ENCODE data around the gene PGM1.

PGM1 gene

GRCh38 chr1:63601463-63601862 is 8.3 kb downstream of the PGM1 start:
- FAIRE-seq = no peak

GRCh38 chr1:63601912-63602311 is 8.7 kb downstream of the PGM1 start:
- FAIRE-seq = no peak

GRCh38 chr1:63602629-63603028 is 9.4 kb downstream of the PGM1 start:
- no peak for FAIRE-seq

DNA sequence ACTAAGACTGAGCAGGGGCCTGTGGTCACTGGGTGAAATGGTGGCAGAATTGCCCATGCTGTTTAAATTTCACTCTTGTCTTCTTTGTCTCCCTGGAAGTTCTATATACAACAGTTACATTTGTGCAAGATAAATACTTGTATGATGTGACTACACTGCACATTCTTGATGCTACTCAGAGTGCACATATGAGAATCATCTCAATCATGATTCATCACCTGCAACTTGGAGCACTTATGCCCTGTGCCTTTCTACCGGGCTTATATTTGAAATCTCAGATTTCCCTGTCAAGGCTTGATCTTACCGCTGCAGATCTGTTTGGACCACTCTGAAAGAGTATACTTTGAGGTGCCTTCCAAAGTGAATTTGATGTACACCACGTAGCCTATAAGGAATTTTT is 10.6 kb downstream of the PGM1 start:
- FAIRE-seq = no peak

DNA sequence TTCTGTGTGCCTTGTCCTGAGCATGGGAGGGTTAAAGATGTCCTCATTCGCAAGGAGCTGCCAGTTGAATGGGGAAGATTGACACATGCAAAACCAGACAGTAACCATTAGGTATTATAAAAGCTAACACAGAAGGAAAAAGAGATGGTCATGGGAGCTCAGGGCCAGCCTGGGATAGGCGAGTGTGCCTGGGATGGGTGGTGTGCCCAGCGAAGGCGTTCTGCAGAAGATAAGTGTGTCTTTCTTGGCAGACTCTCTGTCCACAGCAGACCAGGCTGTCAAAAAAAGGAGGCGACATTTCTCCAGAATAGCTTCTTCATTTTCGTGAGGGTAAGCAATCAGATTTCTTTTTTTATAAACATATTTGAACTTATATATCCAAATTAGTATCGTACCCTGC is 14.1 kb downstream of the PGM1 start:
- no peak for FAIRE-seq

DNA sequence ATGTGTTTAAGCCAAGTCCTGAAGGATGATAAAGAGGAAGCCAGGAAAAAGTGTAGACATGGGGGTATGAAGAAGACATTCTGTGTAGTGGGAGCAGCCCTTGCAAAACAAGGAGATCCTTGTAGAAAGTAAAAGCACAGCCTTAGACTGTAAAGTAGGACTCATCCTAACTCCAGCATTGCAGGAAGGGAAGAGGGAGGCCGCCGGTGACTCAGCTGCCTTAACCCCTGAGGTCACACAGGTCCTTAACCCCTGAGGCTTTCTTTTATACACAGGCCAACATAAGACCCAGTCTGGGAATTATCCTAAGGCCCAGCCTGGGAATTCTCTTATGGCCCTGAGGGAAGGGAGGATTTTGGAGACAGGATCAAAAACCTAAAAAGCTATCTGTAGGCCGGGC is 18.0 kb downstream of the PGM1 start:
- no peak for FAIRE-seq

DNA sequence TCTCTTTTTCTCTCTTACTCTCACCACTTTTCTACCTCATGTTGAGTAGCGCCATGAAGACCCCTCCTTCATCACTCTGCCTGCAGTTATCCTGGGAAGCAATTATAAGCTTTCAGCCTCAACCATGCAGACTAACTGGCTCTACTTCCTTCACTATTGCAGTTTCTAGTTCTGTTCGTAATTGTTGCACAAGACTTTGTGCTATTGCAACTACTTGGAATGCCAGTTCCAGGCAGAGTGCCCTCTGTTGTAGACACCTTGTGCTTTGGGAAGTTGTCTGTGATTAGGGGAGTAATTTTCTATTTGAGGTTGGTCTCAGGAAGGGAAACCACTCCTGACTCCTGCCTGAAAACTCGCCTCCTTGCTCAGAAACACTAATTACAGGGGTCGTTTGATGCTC is 19.4 kb downstream of the PGM1 start:
- FAIRE-seq = no peak

GRCh38 chr1:63612971-63613370 is 19.8 kb downstream of the PGM1 start:
- no peak for FAIRE-seq

DNA sequence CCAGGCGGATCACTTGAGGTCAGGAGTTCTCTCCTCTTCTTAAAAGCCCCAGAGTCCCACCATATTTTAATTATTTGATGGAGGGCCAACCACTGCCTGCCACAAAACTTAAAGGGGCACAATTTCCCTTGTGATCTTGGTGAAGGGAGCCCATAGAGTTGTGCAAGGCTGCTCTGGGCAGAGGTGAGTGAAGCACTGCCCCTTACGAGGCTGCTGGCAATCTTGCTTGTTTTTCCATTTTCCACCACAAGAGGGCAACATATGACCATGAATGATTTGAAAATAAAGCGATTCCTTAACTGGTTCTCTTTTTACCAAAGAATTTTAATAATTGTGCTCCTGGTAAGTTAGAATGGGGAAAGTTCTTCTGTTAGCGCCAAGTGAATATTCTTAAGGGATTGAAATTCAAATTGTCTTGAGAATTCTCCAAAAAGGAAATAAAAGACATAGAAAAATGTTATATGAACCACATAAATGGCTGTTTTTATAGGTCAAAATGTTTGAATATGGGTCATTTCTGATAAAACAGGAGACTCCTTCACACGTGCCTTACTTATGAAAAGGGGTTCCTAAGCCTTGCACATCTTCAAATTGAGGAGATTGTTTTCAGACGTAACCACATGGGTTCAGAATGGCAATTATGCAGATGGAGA is 22.7 kb downstream of the PGM1 start:
- peak; percentile 73 for FAIRE-seq

DNA sequence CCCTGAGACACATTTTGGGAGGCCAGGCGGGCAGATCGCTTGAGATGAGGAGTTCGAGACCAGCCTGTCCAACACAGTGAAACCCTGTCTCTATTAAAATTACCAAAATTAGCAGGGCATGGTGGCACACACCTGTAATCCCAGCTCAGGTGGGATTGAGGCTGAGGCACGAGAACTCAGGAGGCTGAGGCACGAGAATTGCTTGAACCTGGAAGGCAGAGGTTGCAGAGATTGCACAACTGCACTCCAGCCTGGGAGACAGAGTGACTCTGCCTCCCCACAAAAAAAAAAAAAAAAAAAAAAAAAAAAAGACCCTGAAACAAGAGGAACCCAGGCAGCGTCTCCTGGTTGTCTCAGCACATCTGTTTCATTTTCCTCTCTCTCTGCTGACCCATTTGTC is 24.2 kb downstream of the PGM1 start:
- FAIRE-seq = no peak

DNA sequence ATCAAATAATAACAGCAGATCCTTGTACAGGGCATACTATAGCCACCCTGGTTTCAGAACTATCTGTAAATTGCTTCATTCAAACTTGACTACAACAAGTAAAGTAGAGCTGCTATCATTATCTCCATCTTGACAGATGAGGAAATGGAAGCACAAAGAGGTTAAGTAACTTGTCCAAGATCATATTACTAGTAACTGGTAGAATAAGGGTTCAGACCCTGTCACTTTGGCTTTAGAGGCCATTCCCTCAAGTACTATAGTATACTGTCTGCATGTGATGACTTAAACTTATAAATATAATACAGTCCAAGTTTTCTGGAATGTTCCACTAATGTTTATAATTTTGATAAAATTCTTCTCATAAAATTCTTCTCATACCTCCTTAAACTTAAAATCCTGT is 24.8 kb downstream of the PGM1 start:
- no peak for FAIRE-seq

DNA sequence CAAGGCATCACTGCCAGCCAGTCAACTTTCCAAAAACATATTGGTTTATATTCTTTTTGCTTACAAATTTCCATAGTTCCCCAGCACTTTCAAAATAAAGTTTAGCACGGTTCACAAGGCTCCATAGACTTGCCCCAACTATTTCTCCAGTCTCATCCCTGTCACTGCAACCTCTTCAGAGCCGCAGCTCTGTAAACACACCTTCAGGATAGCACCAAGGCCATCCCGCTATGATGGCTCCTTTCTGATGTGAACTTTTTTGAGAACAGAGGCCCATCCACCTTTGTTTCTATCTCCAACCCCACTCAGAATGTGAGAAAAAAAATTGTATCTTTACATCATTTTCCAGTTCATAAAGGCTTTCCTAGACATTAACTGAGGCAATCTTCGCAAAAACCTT is 26.3 kb downstream of the PGM1 start:
- no peak for FAIRE-seq

GRCh38 chr1:63620671-63621070 is 27.5 kb downstream of the PGM1 start:
- no peak for FAIRE-seq

- no peak for FAIRE-seq
Measured at GRCh38 chr1:63621075-63621474, 27.9 kb downstream of the PGM1 start.

DNA sequence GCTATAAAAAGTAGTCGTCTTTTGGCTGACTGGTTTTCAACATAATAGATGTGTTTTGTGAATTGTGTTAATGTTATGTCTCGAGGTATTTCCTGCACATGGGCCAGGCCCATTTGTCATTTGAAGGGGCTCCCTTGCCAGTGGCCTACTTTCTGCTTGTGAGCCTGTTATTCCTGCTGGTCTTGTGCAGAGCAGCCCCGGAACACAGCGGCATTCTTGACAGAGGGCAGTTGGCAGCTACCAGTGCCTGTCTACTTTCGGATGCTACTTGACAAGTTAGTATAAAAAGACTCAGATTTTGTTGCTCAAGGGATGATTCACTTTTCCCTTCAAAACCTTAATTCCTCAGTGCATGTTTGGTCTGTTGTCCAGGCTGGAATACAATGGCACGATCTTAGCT is 28.5 kb downstream of the PGM1 start:
- FAIRE-seq = no peak

DNA sequence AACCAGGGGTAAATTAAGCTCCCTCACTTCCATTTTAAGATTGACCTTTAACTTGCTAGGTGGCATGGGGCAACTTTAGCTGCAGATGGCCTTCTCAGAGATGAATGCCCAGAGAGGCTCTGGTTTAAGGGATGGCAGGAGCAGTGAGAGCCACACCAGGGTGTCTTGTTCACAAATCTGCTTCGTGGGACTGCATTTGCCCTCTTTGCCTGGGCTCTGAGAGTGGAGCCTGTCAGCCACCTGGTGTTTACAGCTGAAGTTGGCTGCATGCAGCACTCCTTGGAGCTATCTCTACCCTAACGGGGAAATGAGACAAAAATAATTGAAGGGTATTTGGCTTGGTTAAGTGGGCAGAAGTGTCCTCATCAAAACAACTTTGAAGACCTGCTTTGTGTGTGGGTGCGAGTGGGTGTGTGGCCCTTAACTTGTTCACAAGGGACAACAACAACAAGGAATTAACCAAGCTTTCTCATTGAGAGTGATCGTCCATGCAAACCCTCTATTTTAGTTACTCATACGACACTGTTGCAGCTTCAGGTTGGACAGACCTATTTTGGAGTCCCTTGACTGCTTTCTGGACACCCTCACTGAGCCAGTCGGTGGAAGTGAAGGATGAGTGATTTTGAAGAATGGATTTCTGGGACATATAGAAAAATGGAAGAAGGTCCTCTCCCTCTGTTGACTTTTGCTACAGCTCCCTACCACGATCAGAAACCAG is 29.8 kb downstream of the PGM1 start:
- FAIRE-seq = no peak

DNA sequence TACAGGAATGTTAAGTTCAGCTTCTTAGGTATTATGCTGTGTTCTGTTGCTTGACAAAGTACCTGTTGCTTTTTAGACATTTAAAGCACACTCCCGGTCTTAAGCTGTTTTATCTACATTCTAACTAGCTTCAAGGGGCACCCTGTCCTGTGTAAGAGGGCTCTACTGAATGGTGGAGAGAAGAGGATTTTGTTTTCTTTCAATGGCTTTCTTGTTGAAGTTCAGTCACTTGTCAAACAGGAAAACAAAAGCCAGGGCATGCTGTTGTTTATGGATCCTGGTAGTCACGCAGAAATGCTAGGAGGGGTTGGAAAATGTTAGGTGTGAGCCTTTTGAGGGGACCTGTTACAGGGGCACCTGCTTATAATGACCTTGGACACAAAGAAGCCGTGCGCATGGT is 30.7 kb downstream of the PGM1 start:
- no peak for FAIRE-seq

DNA sequence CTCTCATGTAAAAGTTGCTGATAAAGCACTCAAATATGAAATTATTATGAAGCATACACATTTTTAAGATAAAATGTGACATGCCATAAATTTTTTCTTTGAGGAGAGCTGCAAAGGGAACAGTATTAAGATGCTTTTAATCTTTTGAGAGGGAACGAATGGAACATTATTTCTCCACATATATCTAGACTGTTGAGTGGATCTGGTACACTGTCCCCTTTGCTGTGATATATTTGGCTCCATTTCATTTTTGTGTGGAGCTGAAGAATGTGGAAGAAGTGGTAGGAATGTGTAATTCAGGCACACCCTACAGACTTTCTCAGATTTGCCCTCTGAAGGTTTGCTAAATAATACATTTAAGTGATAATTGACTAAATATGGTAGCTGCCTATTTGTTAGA is 31.7 kb downstream of the PGM1 start:
- no peak for FAIRE-seq

DNA sequence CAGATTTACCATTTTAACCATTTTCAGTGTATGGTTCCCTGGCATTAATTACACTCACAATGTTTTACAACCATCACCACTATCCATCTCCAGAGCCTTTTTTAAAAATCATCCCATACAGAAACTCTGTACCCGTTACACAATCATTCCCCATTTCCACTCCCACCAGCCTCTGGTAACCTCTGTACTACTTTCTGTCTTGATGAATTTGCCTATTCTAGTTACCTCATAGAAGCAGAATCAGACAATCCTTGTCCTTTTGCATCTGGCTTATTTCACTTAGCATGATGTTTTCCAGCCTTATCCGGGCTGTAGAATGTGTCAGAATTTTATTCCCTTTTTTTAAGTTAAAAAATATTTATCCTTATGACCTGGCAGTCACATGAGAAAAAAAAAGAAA is 33.0 kb downstream of the PGM1 start:
- FAIRE-seq = no peak

- FAIRE-seq = no peak
Measured at GRCh38 chr1:63628607-63629006, 35.4 kb downstream of the PGM1 start.

DNA sequence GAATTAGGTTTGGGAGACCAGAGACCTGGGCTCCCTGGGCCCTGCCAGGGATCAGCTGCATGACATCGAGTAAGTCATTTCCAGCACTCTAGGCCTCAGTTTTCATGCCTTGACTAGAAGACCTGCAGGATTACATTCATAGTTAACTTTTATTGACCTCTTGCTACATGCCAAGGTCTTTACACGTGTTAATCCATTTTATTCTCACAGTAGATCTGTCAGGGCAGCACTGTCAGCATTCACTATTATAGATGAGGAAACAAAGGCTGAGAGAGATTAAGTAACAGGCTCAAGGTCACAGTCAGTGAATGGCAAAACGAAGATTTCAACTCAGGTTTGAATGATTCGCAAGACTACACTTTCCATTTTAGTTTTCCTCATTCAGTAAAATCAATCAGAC is 37.0 kb downstream of the PGM1 start:
- no peak for FAIRE-seq

DNA sequence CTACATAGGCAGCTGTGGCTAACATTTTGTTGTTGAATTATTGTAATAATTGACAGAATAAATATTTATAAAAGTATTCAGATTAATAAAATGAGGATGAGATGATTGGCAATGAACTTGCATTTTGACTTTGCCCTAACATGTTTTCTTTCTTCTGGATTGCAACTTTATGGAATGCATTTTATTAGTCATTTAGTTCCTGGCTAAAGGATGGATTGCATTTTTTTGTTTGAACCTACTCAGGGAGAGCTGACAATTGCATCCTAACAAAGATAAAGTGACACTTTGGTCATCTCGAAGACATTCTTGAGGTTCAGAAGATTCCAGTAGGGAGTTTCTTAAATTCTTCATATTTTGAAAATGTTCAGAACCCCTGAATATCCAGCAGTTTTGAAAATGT is 37.5 kb downstream of the PGM1 start:
- FAIRE-seq = no peak

GRCh38 chr1:63632110-63632509 is 38.9 kb downstream of the PGM1 start:
- FAIRE-seq = no peak

GRCh38 chr1:63633281-63633680 is 40.1 kb downstream of the PGM1 start:
- no peak for FAIRE-seq

GRCh38 chr1:63634471-63634870 is 41.3 kb downstream of the PGM1 start:
- no peak for FAIRE-seq

Measured in TTC549 (cell line).